Suppressor macrophage treated with lipopolysaccharide for 4 hours (primary cell): ENCODE data around the gene TRABD.
"Not testable (repeated sequence)": the region's sequence is repeated elsewhere in the genome, so short reads cannot be mapped to it uniquely, and the experiment has no call there.

Experiments
- DNase-seq: peaks from one replicate; pipeline ENCODE4 v3.0.0-alpha.2; 2020

Gene TRABD

GRCh38 chr22:50185375-50186087 lies at the start of gene TRABD:
Gene TRABD (plus strand): TSS chr22:50185913. CDS start chr22:50193061, 7,148 bp downstream.
- DNase-seq: peak; percentile 96

GRCh38 chr22:50136581-50137015 lies 49.1 kb upstream of the TRABD start:
- no peak for DNase-seq

- DNase-seq: not testable (repeated sequence)
Measured at GRCh38 chr22:50137277-50137676, 48.4 kb upstream of the TRABD start.

GRCh38 chr22:50138041-50138440 lies 47.7 kb upstream of the TRABD start:
- DNase-seq: no peak

GRCh38 chr22:50138988-50139387 lies 46.7 kb upstream of the TRABD start:
- DNase-seq: no peak

- DNase-seq: no peak
Measured at GRCh38 chr22:50139843-50140415, 45.8 kb upstream of the TRABD start.

GRCh38 chr22:50140615-50141014 lies 45.1 kb upstream of the TRABD start:
- no peak for DNase-seq

- DNase-seq: no peak
Measured at GRCh38 chr22:50141462-50141861, 44.3 kb upstream of the TRABD start.

- DNase-seq: no peak
Measured at GRCh38 chr22:50141891-50142363, 43.8 kb upstream of the TRABD start.

- no peak for DNase-seq
Measured at GRCh38 chr22:50143096-50143495, 42.6 kb upstream of the TRABD start.

GRCh38 chr22:50144005-50144614 lies 41.6 kb upstream of the TRABD start:
- no peak for DNase-seq

GRCh38 chr22:50145721-50146438 lies 39.8 kb upstream of the TRABD start:
- DNase-seq: no peak

GRCh38 chr22:50146439-50147238 lies 39.1 kb upstream of the TRABD start:
- peak; percentile 32 for DNase-seq

- DNase-seq: not testable (repeated sequence)
Measured at GRCh38 chr22:50147258-50148165, 38.2 kb upstream of the TRABD start.

GRCh38 chr22:50148166-50148500 lies 37.6 kb upstream of the TRABD start:
- no peak for DNase-seq

- DNase-seq: peak; percentile 76
Measured at GRCh38 chr22:50148991-50149721, 36.6 kb upstream of the TRABD start.

- DNase-seq: no peak
Measured at GRCh38 chr22:50150161-50151129, 35.3 kb upstream of the TRABD start.

- DNase-seq: no peak
Measured at GRCh38 chr22:50151571-50152537, 33.9 kb upstream of the TRABD start.
